ENCODE measurements around the gene ZMAT5.

Gene ZMAT5

GRCh38 chr22:29767171-29768051, 604 bp upstream of the ZMAT5 start, which contains the start of gene UQCR10:
Gene UQCR10 (plus strand): TSS chr22:29767369. CDS start chr22:29767399, 30 bp downstream.
- TF ChIP-seq CTCF (IDR thresholded peaks at IDR 0.05; ENCODE audit: borderline replicate concordance, insufficient read depth, low read depth, low read length) = no peak
- H3K4me3 ChIP-seq (ENCODE audit: low read depth, low read length) = peak within 1 kb of the TSS; percentile 78

- TF ChIP-seq CTCF (IDR thresholded peaks at IDR 0.05; ENCODE audit: borderline replicate concordance, insufficient read depth, low read depth, low read length) = no peak
- peak overlapping the region; percentile 62 for H3K4me3 ChIP-seq (ENCODE audit: low read depth, low read length)
Measured at GRCh38 chr22:29765905-29766631, 739 bp downstream of the ZMAT5 start.

- TF ChIP-seq CTCF (IDR thresholded peaks at IDR 0.05; ENCODE audit: borderline replicate concordance, insufficient read depth, low read depth, low read length) = no peak
- H3K4me3 ChIP-seq (ENCODE audit: low read depth, low read length) = no peak overlapping the region
Measured at GRCh38 chr22:29762263-29762662, 4.5 kb downstream of the ZMAT5 start.

- H3K4me3 ChIP-seq (ENCODE audit: low read depth, low read length) = no peak overlapping the region
- no peak for TF ChIP-seq CTCF (IDR thresholded peaks at IDR 0.05; ENCODE audit: borderline replicate concordance, insufficient read depth, low read depth, low read length)
Measured at GRCh38 chr22:29758959-29759358, 7.8 kb downstream of the ZMAT5 start.

GRCh38 chr22:29758068-29758622, 8.7 kb downstream of the ZMAT5 start:
- no peak overlapping the region for H3K4me3 ChIP-seq (ENCODE audit: low read depth, low read length)
- no peak for TF ChIP-seq CTCF (IDR thresholded peaks at IDR 0.05; ENCODE audit: borderline replicate concordance, insufficient read depth, low read depth, low read length)

GRCh38 chr22:29757096-29757495, 9.7 kb downstream of the ZMAT5 start:
- no peak overlapping the region for H3K4me3 ChIP-seq (ENCODE audit: low read depth, low read length)
- TF ChIP-seq CTCF (IDR thresholded peaks at IDR 0.05; ENCODE audit: borderline replicate concordance, insufficient read depth, low read depth, low read length) = no peak
